K562 (cell line): ENCODE measurements around the gene ARHGAP26. TPM values are rescaled to one million over a fixed set of nuclear protein-coding genes. Genes with fewer than 3 reads are reported as not detected.
"Not testable (repeated sequence)": the region's sequence is repeated elsewhere in the genome, so short reads cannot be mapped to it uniquely, and the experiment has no call there.

Experiments
- ATAC-seq: fragments of 200-7000 bp; cut with Tn5 transposase; 3 replicates; pipeline ENCODE4 v1.9.1; 2020; ENCODE audit warnings: moderate library complexity
- BruUV-seq: library from RNA; stranded (reverse); fragments of 400-500 nt; replicated peaks from 2 replicates; lab custom pipeline; 2021; lab: Mats Ljungman, UMichigan
- CTCF ChIA-PET: fragments of 300-600 bp; formaldehyde crosslinking; extraction: SDS; loops from one replicate; lab custom pipeline; 2021; ENCODE audit warnings: low intra/inter-chr PET ratio; lab: Yijun Ruan, JAX
- POLR2A ChIA-PET: fragments of 300-600, 350-650 bp; sonication (Branson Sonifier 250); formaldehyde crosslinking; extraction: SDS; loops from one replicate; lab custom pipeline; 2021; ENCODE audit warnings: antibody characterized with exemption, inconsistent platforms; lab: Yijun Ruan, JAX
- DNase-seq, 4 experiments: peaks; one replicate each; pipeline versions ENCODE4 v3.0.0 to v3.0.0-alpha.2; 2011 to 2018; ENCODE audit warnings: low spot score in 3 of 4, mixed read lengths in 3 of 4; ENCODE audit errors: extremely low read depth in 1 of 4
- FAIRE-seq: peaks from 2 replicates; lab custom pipeline; 2011; peaks lifted over from hg19 to GRCh38; lab: Jason Lieb, UNC
- H2AFZ ChIP-seq: 2 replicates; pipeline ENCODE4 v1.6.0; 2011; ENCODE audit warnings: low read depth, low read length, control low read depth, inconsistent platforms
- H3K27ac ChIP-seq: fragments of 200-600 bp; 3 replicates; pipeline ENCODE4 v1.8.0; 2011; ENCODE audit warnings: low read depth, mild to moderate bottlenecking, control low read depth, inconsistent platforms, low read length, moderate library complexity, mixed read lengths; ENCODE audit errors: extremely low read depth
- H3K27me3 ChIP-seq, 2 experiments: fragments of 300-600 bp in 1 of 2; 2 replicates in 1 of 2; 3 replicates in 1 of 2; pipeline versions ENCODE4 v1.6.0 to v1.8.0; 2011; ENCODE audit warnings: inconsistent platforms in 2 of 2, low read length in 2 of 2, mild to moderate bottlenecking in 1 of 2, mixed read lengths in 1 of 2, moderate library complexity in 1 of 2; ENCODE audit not compliant: control insufficient read depth in 2 of 2, insufficient read depth in 2 of 2
- H3K36me3 ChIP-seq: fragments of 300-600 bp; 3 replicates; pipeline ENCODE4 v1.8.0; 2011; ENCODE audit warnings: mild to moderate bottlenecking, low read length, inconsistent platforms; ENCODE audit not compliant: control insufficient read depth, insufficient read depth
- H3K4me1 ChIP-seq, 2 experiments: fragments of 200-600 bp in 1 of 2; replicated peaks in 1 of 2; 2 replicates in 1 of 2; 3 replicates in 1 of 2; pipeline versions ENCODE4 v1.5.1 to v1.8.0; 2011; ENCODE audit warnings: inconsistent platforms in 2 of 2, low read length in 2 of 2, mild to moderate bottlenecking in 1 of 2, mixed read lengths in 1 of 2, moderate library complexity in 1 of 2; ENCODE audit not compliant: control insufficient read depth in 2 of 2, insufficient read depth in 2 of 2
- H3K4me2 ChIP-seq: 2 replicates; pipeline ENCODE4 v1.6.1; 2011; ENCODE audit warnings: low read length, control low read depth, inconsistent platforms, mixed read lengths; ENCODE audit not compliant: insufficient read depth
- H3K4me3 ChIP-seq: fragments of 200-600 bp; sonication (generic), shearing (Covaris generic); 2 replicates; pipeline ENCODE4 v1.5.1; 2016; ENCODE audit warnings: control low read depth, inconsistent platforms
- H3K79me2 ChIP-seq: fragments of 200-600 bp; 3 replicates; pipeline ENCODE4 v1.8.0; 2011; ENCODE audit warnings: low read length, inconsistent platforms; ENCODE audit not compliant: control insufficient read depth, insufficient read depth
- H3K9ac ChIP-seq, 2 experiments: 2 replicates each; pipeline versions ENCODE4 v1.6.0 to v1.6.1; 2011; ENCODE audit warnings: low read depth in 2 of 2, low read length in 2 of 2, control low read depth in 1 of 2, inconsistent platforms in 1 of 2, mild to moderate bottlenecking in 1 of 2, mixed read lengths in 1 of 2; ENCODE audit not compliant: insufficient read depth in 1 of 2
- H3K9me1 ChIP-seq: one replicate; pipeline ENCODE4 v1.6.0; 2011; ENCODE audit warnings: inconsistent platforms, mild to moderate bottlenecking, low read length, moderate library complexity; ENCODE audit not compliant: control insufficient read depth, insufficient read depth
- H3K9me3 ChIP-seq: replicated peaks from 2 replicates; pipeline ENCODE4 v1.5.1; 2011; ENCODE audit warnings: low read depth, low read length, inconsistent platforms; ENCODE audit not compliant: control insufficient read depth, insufficient read depth
- H4K20me1 ChIP-seq: replicated peaks from 2 replicates; pipeline ENCODE4 v1.6.1; 2011; ENCODE audit warnings: low read length, inconsistent platforms, mixed read lengths; ENCODE audit not compliant: control insufficient read depth, insufficient read depth
- AFF1 ChIP-seq, 2 experiments: fragments of 450-650 bp; IDR thresholded peaks; 2 replicates each; pipeline ENCODE4 v1.6.1; 2018; ENCODE audit warnings: mild to moderate bottlenecking in 2 of 2, low read depth in 1 of 2; ENCODE audit not compliant: partially characterized antibody in 2 of 2
- BACH1 ChIP-seq: fragments of 200-800 bp; sonication (Bioruptor generic); IDR thresholded peaks from 2 replicates; pipeline ENCODE4 v1.6.1; 2016; ENCODE audit warnings: missing genetic modification characterization, missing compliant biosample characterization
- HDGF ChIP-seq: fragments of 450-650 bp; IDR thresholded peaks from 2 replicates; pipeline ENCODE4 v1.6.1; 2016
- IRF9 ChIP-seq: fragments of 450-650 bp; IDR thresholded peaks from 2 replicates; pipeline ENCODE4 v1.6.1; 2016; ENCODE audit warnings: missing biosample characterization, missing genetic modification characterization
- NFE2 ChIP-seq: IDR thresholded peaks from 2 replicates; pipeline ENCODE4 v1.6.1; 2014; ENCODE audit warnings: antibody characterized with exemption, low read depth
- NR4A1 ChIP-seq, 2 experiments: fragments of 250-450 bp in 1 of 2; fragments of 450-650 bp in 1 of 2; sonication (Bioruptor Pico) in 1 of 2; IDR thresholded peaks; 2 replicates each; pipeline versions ENCODE4 v1.4.0 to v1.6.1; 2016 to 2020; ENCODE audit warnings: mild to moderate bottlenecking in 2 of 2, missing compliant biosample characterization in 1 of 2, missing genetic modification characterization in 1 of 2, moderate library complexity in 1 of 2
- THAP7 ChIP-seq: fragments of 250-450 bp; sonication (Bioruptor Pico); IDR thresholded peaks from 2 replicates; pipeline ENCODE4 v1.5.0; 2021
- TRIM24 ChIP-seq, 2 experiments: fragments of 450-650 bp; IDR thresholded peaks; 2 replicates each; pipeline ENCODE4 v1.6.1; 2016
- ZBTB33 ChIP-seq: sonication (generic); formaldehyde crosslinking; IDR thresholded peaks from 2 replicates; pipeline ENCODE4 v1.8.1; 2023; ENCODE audit warnings: mild to moderate bottlenecking, missing genetic modification reagents
- ZNF668 ChIP-seq: fragments of 250-450 bp; sonication (Bioruptor Pico); IDR thresholded peaks from 2 replicates; pipeline ENCODE4 v1.8.0; 2022; ENCODE audit warnings: mild to moderate bottlenecking, inconsistent platforms
- WGBS: fragments of 100-300 bp; shearing (Covaris generic); methylation state at CpG from one replicate; pipeline ENCODE4 v1.1.6; 2016; ENCODE audit warnings: low coverage, mixed read lengths; ENCODE audit not compliant: insufficient coverage; ENCODE audit errors: missing lambda C conversion rate; 5-methylcytosine and 5-hydroxymethylcytosine counted together
- in situ Hi-C: fragments of 300-500 bp; cut with MboI; formaldehyde crosslinking; loops from 4 replicates; pipeline ENCODE4 v1.15.0; 2018; ENCODE audit warnings: inconsistent platforms, mixed read lengths
- intact Hi-C: fragments of 100-400 bp; cut with micrococcal nuclease; formaldehyde crosslinking; loops from 2 replicates; pipeline ENCODE4 v1.14.2; 2022
- polyA plus RNA-seq, 8 experiments: library from polyadenylated mRNA; depleted of rRNA in 4 of 8; stranded (reverse) in 5 of 8; unstranded in 3 of 8; fragments of >200 nt; fragmentation: Nextera tagmentation in 2 of 8; fragmentation: Illumina TruSeq in 1 of 8; extraction: Ambion mirVana in 2 of 8; extraction: Trizol in 1 of 8; gene quantifications; 2 replicates each; pipeline versions ENCODE4 v1.2.1 to v1.2.3, GENCODE V29; 2011 to 2014; ENCODE audit warnings: inconsistent platforms in 1 of 8, missing spikeins in 1 of 8
- total RNA-seq, 7 experiments: library from RNA; depleted of rRNA in 6 of 7; stranded (reverse); fragments of >200 nt in 6 of 7; fragmentation: Illumina TruSeq in 2 of 7; extraction: Trizol in 2 of 7; gene quantifications; 2 replicates each; pipeline versions ENCODE4 v1.2.1 to v1.2.3, GENCODE V29; 2011 to 2021; ENCODE audit warnings: low replicate concordance in 1 of 7
- TF ChIP-seq, protein P1 (sequence below): fragments of 450-650 bp; formaldehyde crosslinking; IDR thresholded peaks from 2 replicates; pipeline ENCODE4 v1.4.0; 2022; ENCODE audit warnings: missing genetic modification characterization

ARHGAP26 gene
- total and polyA plus RNA-seq, 9 of the 15 experiments (the other 6 are each of a cell fraction or from before 2014, with no cell fraction given), result 0.13 to 1.1 (median 0.55) TPM

DNA sequence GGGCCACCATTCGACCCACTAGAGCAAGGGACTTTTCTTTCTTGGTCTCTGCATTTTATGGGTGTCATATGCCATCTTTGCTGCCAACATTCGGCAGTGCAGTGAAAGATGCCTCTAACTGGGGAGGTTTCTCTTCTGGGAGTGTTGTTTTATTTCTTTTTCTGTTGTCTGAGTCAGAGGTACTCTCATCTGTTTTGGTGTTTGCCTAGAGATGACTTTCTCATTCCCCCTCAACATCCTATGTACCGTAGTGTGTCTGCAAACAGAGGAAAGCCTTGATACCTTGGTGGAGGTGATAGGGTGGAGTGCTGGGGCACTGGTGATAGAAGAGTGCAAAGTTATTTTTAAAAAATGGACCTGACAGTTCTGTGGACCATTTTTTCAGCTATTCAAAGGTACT is 182.1 kb downstream of the ARHGAP26 start (continued):
- TF ChIP-seq THAP7 (no peak), TRIM24 (IDR thresholded peaks at IDR 0.05) (no peak), NFE2 (no peak), BACH1 (no peak), IRF9 (tag) (no peak), ZBTB33 (no peak), HDGF (no peak), NR4A1 (CRISPR knock-in tag; IDR thresholded peaks at IDR 0.05) (no peak), NR4A1 (tag; IDR thresholded peaks at IDR 0.05) (no peak), AFF1 (IDR thresholded peaks at IDR 0.05; ENCODE audit: low read depth in 1 of 2, partially characterized antibody in 2 of 2) (no peak), ZNF668 (no peak)
- TF ChIP-seq, protein P1, sequence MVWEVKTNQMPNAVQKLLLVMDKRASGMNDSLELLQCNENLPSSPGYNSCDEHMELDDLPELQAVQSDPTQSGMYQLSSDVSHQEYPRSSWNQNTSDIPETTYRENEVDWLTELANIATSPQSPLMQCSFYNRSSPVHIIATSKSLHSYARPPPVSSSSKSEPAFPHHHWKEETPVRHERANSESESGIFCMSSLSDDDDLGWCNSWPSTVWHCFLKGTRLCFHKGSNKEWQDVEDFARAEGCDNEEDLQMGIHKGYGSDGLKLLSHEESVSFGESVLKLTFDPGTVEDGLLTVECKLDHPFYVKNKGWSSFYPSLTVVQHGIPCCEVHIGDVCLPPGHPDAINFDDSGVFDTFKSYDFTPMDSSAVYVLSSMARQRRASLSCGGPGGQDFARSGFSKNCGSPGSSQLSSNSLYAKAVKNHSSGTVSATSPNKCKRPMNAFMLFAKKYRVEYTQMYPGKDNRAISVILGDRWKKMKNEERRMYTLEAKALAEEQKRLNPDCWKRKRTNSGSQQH (CRISPR knock-in tag), result no peak
- TF ChIP-seq, all 486 proteins: peak for 0

DNA sequence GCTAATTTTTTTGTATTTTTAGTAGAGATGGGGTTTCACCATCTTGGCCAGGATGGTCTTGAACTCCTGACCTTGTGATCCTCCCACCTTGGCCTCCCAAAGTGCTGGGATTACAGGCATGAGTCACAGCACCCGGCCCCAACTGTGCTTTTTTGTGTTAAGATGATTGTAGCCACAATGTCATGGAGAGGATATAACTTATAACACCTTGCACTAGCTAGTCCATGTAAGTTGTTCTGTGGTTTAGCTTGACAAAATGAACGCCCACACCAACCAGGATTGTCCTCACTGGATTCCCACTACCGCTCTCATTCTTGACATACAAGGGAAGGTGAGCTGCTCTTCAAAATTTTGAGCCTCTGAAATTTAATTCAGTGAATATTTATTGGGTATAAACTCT is 182.7 kb downstream of the ARHGAP26 start:
- H4K20me1 ChIP-seq, H3K4me1 ChIP-seq, DNase-seq, CTCF ChIA-PET, H3K79me2 ChIP-seq, ATAC-seq, H3K9me1 ChIP-seq, H3K4me2 ChIP-seq, H3K36me3 ChIP-seq, H3K27me3 ChIP-seq, H3K9me3 ChIP-seq, H3K9ac ChIP-seq, H2AFZ ChIP-seq, BruUV-seq, H3K4me3 ChIP-seq, intact Hi-C loops, in situ Hi-C loops, H3K27ac ChIP-seq, FAIRE-seq: not testable (repeated sequence)
- WGBS, result 0% methylated on average over 3 of the region's 3 CpGs
- POLR2A ChIA-PET, result interaction anchor here (0.9 kb wide), 1 partner anchor 9 kb away, joined by 3 read pairs; no protein-coding TSS in a partner anchor
